NCI-H446 treated with DMSO at 0.1 percent for 48 hours (cell line): ENCODE results near the gene SLC45A3.

ENCODE experiments used
- DNase-seq: peaks from one replicate; lab custom pipeline; 2025; lab: John Stamatoyannopoulos, UW

The SLC45A3 gene

GRCh38 chr1:205668951-205669340 lies 11.4 kb downstream of the SLC45A3 start:
- no peak for DNase-seq

GRCh38 chr1:205667909-205668643 lies 12.2 kb downstream of the SLC45A3 start:
- DNase-seq = no peak

DNA sequence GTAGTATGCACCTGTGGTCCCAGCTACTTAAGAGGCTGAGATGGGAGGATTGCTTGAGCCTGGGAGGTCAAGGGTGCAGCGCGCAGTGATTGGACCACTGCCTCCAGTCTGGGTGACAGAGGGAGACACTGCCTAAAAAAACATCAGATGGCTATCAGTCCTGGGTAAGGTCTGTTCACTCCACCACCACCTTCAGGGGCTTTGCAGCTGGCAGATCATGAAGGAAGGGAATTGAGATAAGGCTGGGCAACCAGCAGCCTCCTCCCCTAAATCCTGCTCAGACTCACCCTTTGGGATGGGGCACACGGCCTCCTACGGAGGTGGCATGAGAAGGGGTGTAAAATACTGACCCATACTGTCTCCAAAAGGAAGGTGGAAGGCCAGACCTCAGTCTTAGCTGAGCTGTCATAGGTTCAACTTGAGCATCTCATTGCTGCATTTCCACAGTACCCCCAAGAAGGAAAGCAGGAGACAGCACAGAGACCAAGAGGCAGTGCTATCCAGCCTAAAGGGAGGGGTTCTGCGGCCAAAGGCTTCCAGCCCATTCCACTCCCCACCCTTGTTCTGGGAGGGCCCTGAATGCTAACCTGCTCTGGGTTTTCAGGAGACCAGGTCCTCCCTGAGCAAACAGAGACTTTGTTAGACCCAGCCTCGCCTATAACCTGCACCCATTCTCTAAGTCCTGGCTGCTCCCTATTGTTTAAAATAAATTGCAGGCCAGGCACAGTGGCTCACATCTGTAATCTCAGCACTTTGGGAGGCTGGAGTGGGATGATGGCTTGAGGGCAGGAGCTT lies 13.7 kb downstream of the SLC45A3 start:
- DNase-seq = no peak

DNA sequence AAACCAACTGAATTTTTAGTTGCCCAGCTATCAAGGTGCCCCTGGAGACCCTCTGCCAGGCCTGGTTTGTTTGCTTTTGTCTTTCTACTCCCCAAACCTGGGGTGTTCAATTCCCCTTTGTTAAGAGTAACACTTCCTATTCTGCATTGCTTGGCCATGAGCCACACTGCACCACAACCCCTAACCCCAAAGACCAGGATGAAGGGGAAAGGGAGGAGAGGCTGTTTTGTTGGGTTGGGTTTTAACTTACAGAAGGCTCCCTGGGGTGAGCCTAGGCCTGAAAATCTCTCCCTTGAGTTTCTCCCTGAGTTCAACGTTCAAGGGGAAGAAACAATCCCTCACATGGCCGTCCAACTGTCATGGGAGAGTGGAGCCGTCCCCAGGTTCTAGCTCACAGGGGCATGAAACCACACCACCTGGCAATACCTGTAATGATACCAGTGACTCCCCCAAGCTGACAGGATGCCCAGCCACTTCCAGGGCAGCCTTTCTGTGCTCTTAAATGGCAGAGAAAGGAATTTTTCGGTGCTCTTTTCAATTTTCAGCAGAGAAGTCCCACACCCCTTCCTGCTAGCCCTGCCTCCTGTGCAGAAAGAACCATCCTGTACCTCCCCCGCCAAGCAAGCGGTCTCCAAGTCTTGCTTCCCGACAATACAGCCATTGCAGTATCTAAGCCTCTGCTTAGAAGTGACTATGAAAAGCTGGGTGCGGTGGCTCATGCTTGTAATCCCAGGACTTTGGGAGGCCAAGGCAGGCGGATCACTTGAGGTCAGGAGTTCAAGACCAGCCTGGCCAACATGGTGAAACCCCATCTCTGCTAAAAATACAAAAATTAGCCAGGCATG lies 14.9 kb downstream of the SLC45A3 start:
- no peak for DNase-seq

GRCh38 chr1:205664399-205665017 lies 15.8 kb downstream of the SLC45A3 start:
- no peak for DNase-seq

GRCh38 chr1:205663286-205663936 lies 16.9 kb downstream of the SLC45A3 start:
- no peak for DNase-seq

DNA sequence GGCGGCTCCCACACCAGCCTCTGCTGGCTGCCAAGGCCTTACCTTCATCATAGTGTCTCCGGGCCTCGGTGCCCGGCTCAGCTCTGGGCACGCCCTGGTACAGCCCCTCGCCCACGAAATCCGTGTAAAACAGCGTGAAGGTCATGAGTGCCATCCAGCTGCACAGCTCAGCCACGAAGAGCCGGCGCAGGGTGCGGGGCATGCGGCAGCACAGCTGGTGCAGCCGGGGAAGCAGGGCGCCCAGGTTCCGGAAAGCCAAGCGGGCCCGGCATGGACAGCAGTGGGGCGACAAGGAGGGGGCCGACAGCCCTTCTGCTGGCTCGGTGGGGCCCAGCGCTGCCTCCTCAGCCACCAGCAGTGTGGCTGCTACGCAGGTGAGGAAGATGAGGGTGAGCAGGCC lies 17.5 kb downstream of the SLC45A3 start:
- DNase-seq = no peak

GRCh38 chr1:205662135-205662738 lies 18.1 kb downstream of the SLC45A3 start:
- DNase-seq = no peak

DNA sequence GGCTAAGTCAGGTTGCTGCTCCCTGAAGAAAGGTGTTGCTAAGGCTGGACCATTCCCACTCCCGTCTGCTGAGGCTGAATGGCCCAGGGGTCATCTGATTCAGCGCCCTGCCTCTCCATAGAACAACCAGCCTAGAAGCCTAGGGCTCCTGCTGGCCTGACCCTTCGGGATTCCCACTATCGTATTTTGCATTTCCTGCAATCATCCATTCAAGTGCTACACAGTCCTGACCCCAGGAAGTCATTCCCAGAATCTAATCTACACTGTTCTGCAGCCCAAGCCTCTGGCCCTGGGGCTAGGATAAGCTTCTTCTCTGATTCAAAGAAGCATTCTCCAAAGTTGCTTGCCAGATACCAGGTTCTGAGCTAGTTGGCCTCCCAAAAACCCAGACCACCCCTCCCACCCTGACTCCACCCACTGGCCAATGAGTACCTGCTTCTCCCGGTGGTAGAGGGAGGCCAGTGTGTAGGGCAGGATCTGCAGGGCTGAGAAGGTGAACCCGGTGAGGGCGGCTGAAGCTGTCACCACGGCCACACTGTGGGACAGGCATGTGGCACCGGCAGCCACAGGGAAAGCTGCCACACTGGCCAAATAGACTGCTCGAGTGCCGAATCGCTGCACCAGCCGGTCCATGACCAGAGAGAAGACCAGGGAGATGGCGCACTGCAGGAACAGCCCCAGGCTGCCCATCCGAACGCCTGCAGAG lies 18.7 kb downstream of the SLC45A3 start:
- no peak for DNase-seq

DNA sequence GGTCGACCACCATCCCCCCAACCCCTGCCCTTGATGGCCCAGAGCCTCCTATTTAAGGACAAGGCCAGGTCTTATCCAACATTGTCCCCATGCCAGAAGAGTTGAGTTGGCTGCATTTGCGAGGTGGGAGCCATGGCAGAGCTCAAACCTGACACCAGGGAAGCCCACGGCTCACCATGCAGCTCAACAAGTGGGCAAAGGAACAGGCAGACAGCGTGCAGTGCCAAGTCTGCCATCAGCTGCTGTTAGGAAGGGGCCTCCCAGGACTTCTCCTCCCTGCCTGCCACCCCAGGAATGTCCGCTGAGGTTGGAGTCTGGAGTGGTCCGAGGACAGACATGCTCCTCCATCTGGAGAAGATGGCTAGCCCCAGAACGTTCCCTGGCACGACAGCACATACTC lies 19.9 kb downstream of the SLC45A3 start:
- no peak for DNase-seq

- DNase-seq = peak; percentile 16
Observed at GRCh38 chr1:205658943-205659581, 21.2 kb downstream of the SLC45A3 start.

- no peak for DNase-seq
Observed at GRCh38 chr1:205656236-205656635, 24.1 kb downstream of the SLC45A3 start.

DNA sequence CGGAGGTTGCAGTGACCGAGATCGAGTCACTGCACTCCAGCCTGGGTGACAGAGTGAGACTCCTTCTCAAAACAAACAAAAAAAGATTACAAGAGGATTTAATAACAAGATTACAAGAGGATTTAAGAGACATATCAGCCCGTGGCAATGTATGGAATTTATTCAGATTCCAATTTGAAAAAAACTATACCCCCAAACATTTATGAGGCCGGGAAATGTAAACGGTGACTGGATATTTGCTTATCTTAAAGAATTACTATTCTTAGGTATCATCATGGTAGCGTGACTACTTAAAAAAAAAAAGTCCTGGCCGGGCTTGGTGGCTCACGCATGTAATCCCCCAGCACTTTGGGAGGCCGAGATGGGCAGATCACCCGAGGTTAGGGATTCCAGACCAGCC lies 27.3 kb downstream of the SLC45A3 start:
- DNase-seq = no peak

DNA sequence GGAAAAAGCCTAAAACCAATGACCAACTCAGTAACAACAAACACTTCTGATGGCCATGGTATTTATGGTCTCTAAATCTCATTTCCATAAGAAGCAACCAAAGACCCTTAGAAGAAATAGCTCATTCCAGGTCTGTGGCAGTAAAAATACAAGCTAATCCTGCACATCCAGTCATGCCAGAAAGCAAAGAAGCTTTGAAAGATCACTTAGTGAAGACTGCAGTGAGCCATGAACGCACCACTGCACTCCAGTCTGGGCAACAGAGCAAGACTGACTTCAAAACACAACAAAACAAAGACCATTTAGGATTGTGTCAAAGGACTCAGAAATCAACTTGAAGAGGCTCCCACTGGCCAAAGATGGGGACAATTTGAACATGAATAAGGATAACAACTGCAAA lies 30.1 kb downstream of the SLC45A3 start:
- no peak for DNase-seq

GRCh38 chr1:205645519-205645918 lies 34.8 kb downstream of the SLC45A3 start:
- no peak for DNase-seq

GRCh38 chr1:205642679-205643307 lies 37.5 kb downstream of the SLC45A3 start:
- no peak for DNase-seq

DNA sequence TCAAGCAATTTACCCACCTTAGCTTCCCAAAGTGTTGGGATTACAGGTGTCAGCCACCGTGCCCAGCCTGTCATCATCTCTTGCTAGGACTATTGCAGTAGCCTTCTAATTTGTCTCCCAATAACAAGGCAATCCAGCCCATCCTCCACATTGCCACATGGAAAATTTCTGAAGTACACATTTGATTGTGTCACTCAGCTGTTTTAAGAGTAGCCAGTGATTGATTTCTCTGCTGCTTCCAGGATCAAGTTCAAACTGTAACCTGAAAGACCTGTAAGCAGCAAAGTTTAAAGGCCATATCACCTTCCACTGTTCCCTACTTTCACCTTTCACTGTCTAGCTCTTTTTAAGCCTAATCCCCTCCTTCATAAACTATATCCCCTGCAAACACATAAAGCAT lies 40.7 kb downstream of the SLC45A3 start:
- DNase-seq = no peak

DNA sequence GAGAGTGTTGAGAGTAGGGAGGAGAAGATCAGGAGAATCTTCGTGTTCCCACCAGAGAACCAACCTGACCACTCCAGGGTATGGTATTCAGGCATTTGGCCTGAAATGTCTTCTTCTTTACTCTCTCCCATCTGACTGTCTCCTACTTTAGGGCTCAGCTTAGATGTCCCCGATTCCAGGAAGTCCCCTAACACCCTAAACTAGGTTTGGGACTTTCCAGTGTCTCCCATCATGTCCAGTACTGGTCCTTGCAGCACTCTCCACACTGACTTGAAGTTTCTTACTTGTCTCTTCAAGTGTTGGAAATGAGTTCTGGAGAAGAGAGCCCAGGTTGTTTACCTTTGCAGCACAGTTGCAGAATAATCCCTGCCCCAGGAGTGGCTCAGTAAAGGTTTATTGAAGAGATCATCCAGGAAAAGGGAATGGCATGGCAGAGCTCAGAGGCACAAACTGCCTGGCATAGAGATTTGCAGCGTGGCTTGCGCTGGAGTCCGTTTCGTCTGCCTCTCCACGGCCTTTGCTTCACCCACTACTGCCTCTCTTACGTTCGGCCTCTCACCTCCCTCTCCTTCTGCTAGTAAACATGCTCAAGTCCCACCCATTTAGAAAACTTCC lies 42.3 kb downstream of the SLC45A3 start:
- no peak for DNase-seq

DNA sequence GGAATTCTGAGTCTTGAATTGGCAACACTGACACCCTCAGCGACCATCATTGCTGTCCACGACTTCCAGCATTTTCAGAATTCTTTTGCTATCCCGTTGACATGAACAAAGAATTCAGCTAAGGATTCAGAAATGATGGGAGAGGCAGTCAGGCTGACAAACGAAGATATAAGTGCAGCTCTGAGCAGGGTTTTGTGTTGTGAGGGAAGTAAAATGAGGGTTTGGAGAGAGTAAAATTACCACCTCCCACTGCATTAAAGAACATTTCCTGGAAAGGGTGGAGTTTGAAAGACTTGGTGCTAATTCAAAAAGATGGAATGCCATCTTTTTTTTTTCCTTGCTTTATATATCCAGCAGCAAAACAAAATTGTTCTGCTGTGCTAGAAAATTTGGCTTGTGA lies 43.6 kb downstream of the SLC45A3 start:
- no peak for DNase-seq
